Hepatocyte (in vitro differentiated cells): ENCODE results near the gene TDP2.

Experiments used
- EZH2phosphoT487 ChIP-seq: fragments of 200-600 bp; sonication (generic); IDR thresholded peaks from one replicate; pipeline ENCODE4 v1.6.1; 2018; ENCODE audit warnings: antibody characterized with exemption, mild to moderate bottlenecking, low read depth, moderate library complexity; ENCODE audit not compliant: unreplicated experiment, severe bottlenecking
- TF ChIP-seq, protein P1 (sequence below): fragments of 200-600 bp; sonication (generic); IDR thresholded peaks from 2 replicates; pipeline ENCODE4 v1.5.1; 2016; ENCODE audit warnings: antibody characterized with exemption, mild to moderate bottlenecking; ENCODE audit not compliant: poor library complexity

GRCh38 chr6:24692848-24693592 lies 26.3 kb upstream of the TDP2 start:
- no peak for TF ChIP-seq EZH2phosphoT487
- TF ChIP-seq, protein P1, sequence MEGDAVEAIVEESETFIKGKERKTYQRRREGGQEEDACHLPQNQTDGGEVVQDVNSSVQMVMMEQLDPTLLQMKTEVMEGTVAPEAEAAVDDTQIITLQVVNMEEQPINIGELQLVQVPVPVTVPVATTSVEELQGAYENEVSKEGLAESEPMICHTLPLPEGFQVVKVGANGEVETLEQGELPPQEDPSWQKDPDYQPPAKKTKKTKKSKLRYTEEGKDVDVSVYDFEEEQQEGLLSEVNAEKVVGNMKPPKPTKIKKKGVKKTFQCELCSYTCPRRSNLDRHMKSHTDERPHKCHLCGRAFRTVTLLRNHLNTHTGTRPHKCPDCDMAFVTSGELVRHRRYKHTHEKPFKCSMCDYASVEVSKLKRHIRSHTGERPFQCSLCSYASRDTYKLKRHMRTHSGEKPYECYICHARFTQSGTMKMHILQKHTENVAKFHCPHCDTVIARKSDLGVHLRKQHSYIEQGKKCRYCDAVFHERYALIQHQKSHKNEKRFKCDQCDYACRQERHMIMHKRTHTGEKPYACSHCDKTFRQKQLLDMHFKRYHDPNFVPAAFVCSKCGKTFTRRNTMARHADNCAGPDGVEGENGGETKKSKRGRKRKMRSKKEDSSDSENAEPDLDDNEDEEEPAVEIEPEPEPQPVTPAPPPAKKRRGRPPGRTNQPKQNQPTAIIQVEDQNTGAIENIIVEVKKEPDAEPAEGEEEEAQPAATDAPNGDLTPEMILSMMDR: no peak
